Neural cell (in vitro differentiated cells): Measurements from ENCODE around the gene ENKUR.

Source experiments
- EZH2 ChIP-seq: fragments of 200-600, 300-800 bp; shearing (Covaris generic), sonication (generic); IDR thresholded peaks from 2 replicates; pipeline ENCODE4 v1.6.1; 2014; ENCODE audit warnings: antibody characterized with exemption, low read length, borderline replicate concordance, mild to moderate bottlenecking; ENCODE audit not compliant: insufficient read depth, poor library complexity, severe bottlenecking
- RAD21 ChIP-seq: fragments of 450-650 bp; conservative IDR thresholded peaks from 2 replicates; pipeline ENCODE4 v1.6.1; 2014; ENCODE audit warnings: antibody characterized with exemption, mild to moderate bottlenecking, moderate library complexity
- TF ChIP-seq, protein P1 (sequence below): fragments of 450-650 bp; IDR thresholded peaks from 2 replicates; pipeline ENCODE4 v1.5.1; 2014; ENCODE audit warnings: antibody characterized with exemption, mild to moderate bottlenecking, moderate library complexity; ENCODE audit not compliant: poor library complexity, severe bottlenecking

DNA sequence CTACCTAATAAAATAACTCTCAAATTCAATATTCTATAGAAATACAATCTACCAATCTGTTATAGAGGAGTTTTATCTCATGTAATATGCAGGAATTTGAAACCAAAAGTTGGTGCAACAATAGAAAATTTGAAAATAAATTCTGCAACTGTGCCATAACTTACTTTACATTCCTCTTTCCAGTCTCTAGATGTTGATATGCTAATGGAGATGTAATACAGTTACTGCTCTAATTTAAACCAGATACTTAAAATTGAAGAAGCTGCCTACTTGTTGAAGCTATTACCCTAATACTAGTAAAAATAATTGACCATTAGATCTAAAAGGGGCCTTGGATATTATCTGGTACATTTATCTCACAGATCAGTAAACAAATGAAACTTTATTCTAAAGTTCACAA is 1.4 kb downstream of the ENKUR start:
- TF ChIP-seq, protein P1, sequence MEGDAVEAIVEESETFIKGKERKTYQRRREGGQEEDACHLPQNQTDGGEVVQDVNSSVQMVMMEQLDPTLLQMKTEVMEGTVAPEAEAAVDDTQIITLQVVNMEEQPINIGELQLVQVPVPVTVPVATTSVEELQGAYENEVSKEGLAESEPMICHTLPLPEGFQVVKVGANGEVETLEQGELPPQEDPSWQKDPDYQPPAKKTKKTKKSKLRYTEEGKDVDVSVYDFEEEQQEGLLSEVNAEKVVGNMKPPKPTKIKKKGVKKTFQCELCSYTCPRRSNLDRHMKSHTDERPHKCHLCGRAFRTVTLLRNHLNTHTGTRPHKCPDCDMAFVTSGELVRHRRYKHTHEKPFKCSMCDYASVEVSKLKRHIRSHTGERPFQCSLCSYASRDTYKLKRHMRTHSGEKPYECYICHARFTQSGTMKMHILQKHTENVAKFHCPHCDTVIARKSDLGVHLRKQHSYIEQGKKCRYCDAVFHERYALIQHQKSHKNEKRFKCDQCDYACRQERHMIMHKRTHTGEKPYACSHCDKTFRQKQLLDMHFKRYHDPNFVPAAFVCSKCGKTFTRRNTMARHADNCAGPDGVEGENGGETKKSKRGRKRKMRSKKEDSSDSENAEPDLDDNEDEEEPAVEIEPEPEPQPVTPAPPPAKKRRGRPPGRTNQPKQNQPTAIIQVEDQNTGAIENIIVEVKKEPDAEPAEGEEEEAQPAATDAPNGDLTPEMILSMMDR: no peak
- TF ChIP-seq RAD21 (no peak), EZH2 (no peak)
